NT2/D1 (cell line): Measurements from ENCODE around the gene DIAPH2.

Experiments
- DNase-seq: peaks from one replicate; pipeline ENCODE4 v3.0.0-alpha.2; 2011; ENCODE audit warnings: low read depth, low spot score
- H3K27me3 ChIP-seq: 2 replicates; pipeline ENCODE4 v1.6.0; 2011; ENCODE audit warnings: mild to moderate bottlenecking; ENCODE audit not compliant: insufficient read length, insufficient read depth
- H3K36me3 ChIP-seq: 2 replicates; pipeline ENCODE4 v1.6.1; 2011; ENCODE audit warnings: mild to moderate bottlenecking, low read length, mixed read lengths; ENCODE audit not compliant: insufficient read depth, insufficient read length
- H3K4me1 ChIP-seq: 2 replicates; pipeline ENCODE4 v1.5.1; 2011; ENCODE audit not compliant: insufficient read depth, insufficient read length
- H3K4me3 ChIP-seq: 2 replicates; pipeline ENCODE4 v1.5.1; 2011; ENCODE audit warnings: low read depth; ENCODE audit not compliant: insufficient read length
- H3K9ac ChIP-seq: 2 replicates; pipeline ENCODE4 v1.6.0; 2011; ENCODE audit warnings: low read depth; ENCODE audit not compliant: insufficient read length
- H3K9me3 ChIP-seq: 2 replicates; pipeline ENCODE4 v1.5.1; 2011; ENCODE audit warnings: mild to moderate bottlenecking, low read length; ENCODE audit not compliant: insufficient read depth
- SUZ12 ChIP-seq: IDR thresholded peaks from 2 replicates; pipeline ENCODE4 v1.6.1; 2011; ENCODE audit not compliant: insufficient read length, insufficient read depth; ENCODE audit errors: extremely low read depth
- YY1 ChIP-seq: IDR thresholded peaks from 2 replicates; pipeline ENCODE4 v1.6.1; 2011; ENCODE audit not compliant: insufficient read length, insufficient read depth
- ZNF274 ChIP-seq: IDR thresholded peaks from 2 replicates; pipeline ENCODE4 v1.6.1; 2011; ENCODE audit warnings: mild to moderate bottlenecking, low read depth, low read length

Gene DIAPH2

GRCh38 chrX:96684339-96685209, at the start of gene DIAPH2:
Gene DIAPH2 (plus strand): TSS chrX:96684842.
- Histone ChIP-seq H3K27me3 (no peaks in the 10 kb centered on the region), H3K36me3 (no peaks in the 10 kb centered on the region), H3K9me3 (no peaks in the 10 kb centered on the region), H3K9ac (peak within 1 kb of the TSS; percentile 74), H3K4me1 (no peaks in the 10 kb centered on the region), H3K4me3 (peak within 1 kb of the TSS; percentile 72)
- peak; percentile 60 for DNase-seq
- TF ChIP-seq SUZ12 (no peak), ZNF274 (no peak), YY1 (no peak)

DNA sequence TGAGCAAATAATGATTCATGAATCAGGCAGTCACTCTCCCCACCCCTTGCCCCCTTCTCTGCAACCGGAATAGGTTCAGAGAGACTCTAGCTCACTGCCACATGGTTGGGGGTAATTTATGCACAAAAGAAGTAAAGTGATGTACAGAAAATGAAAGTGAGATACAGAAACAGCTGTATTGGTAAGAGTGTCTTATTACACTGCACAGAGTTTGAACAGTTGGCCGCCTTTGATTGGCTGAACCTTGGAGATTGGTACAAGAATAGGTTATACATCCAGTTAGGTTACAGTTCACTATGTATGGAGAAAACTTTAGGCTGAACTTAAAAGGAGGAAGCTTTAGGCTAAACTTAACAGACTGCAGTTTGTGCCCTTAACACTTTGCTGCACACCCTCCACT, 34.6 kb upstream of the DIAPH2 start:
- no peaks in the 10 kb centered on the region for H3K9me3 ChIP-seq
- H3K9ac ChIP-seq: no peak overlapping the region
- H3K27me3 ChIP-seq: no peaks in the 10 kb centered on the region
- H3K36me3 ChIP-seq: no peaks in the 10 kb centered on the region
- no peak for DNase-seq
- TF ChIP-seq ZNF274 (no peak), SUZ12 (no peak), YY1 (no peak)
- no peak overlapping the region for H3K4me3 ChIP-seq
- no peaks in the 10 kb centered on the region for H3K4me1 ChIP-seq

DNA sequence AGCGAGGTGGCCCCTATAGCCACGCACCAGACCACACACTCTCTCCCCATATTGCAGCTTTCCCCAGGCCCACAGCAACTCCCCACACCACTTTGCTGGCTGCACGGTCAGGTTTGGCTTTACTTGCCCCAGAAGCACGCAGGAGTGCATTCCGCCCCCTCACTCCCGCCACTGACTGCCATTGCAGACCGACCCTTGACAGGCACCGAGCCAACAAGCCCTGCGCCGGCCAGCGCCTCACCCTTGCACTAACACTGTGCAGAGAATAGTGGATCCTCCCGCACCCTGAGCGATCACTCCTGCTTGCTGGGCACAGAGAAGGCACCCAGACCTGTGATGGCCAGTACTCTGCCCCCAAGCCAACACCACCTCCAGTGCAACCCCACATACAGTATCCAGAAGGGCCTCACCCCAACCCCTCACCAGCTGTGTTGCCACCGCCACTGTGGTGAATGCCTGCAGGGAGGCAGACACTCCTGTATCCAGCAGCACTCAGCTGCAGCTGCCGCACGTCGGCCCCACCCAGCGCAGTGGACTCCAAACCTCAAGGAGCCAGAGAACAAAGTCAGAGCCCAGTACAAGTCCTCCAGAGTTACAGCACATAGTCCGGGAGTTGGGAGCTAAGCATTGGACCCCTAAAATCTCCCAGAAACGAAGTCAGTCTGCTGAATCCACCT, 28.6 kb upstream of the DIAPH2 start:
- DNase-seq: no peak
- H3K9me3 ChIP-seq: no peaks in the 10 kb centered on the region
- no peaks in the 10 kb centered on the region for H3K4me1 ChIP-seq
- TF ChIP-seq ZNF274 (no peak), YY1 (no peak), SUZ12 (no peak)
- no peaks in the 10 kb centered on the region for H3K27me3 ChIP-seq
- H3K4me3 ChIP-seq: no peak overlapping the region
- no peak overlapping the region for H3K9ac ChIP-seq
- H3K36me3 ChIP-seq: no peaks in the 10 kb centered on the region

DNA sequence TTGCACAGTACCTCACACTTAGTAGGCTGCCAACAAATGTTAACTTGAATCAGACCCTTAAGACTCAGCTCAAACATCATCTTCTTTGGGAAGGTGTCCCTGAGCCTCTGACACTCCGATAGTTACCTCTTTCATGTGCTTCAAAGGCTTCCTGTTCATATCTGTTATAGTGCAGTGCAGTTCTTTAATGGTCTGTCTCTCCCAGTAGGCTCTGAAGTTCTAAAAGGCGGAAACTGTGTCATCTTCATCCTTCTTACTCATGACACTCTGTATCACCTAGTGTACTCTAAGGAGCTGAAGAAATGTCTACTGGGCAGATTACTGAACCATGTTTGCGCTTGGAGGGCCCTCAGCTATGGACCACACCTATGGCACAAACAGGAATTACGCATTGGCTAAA, 2.1 kb upstream of the DIAPH2 start:
- Histone ChIP-seq H3K4me1 (no peaks in the 10 kb centered on the region), H3K27me3 (no peaks in the 10 kb centered on the region), H3K9ac (no peak overlapping the region), H3K9me3 (no peaks in the 10 kb centered on the region), H3K4me3 (no peak overlapping the region), H3K36me3 (no peaks in the 10 kb centered on the region)
- DNase-seq: no peak
- TF ChIP-seq YY1 (no peak), ZNF274 (no peak), SUZ12 (no peak)

DNA sequence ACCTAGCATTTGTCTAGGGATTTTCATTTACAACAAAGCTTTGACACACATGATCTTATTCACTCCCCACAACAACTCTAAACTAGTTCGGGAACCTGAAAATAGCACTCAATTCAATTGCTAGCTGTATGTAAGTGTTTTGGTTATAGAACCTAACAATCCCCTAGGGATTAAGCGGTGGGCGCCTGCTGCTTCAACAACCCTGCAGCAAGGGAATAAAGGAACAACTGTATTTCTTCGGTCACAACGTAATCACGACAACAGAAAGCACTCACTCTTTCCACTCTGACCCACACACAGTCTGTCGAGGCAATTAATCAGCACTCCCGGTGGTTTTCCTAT, 674 bp upstream of the DIAPH2 start:
- Histone ChIP-seq H3K27me3 (no peaks in the 10 kb centered on the region), H3K9ac (no peak overlapping the region), H3K36me3 (no peaks in the 10 kb centered on the region), H3K4me1 (no peaks in the 10 kb centered on the region), H3K9me3 (no peaks in the 10 kb centered on the region), H3K4me3 (peak overlapping the region; percentile 72)
- DNase-seq: no peak
- no peak for TF ChIP-seq YY1
- no peak for TF ChIP-seq SUZ12
- TF ChIP-seq ZNF274: no peak

DNA sequence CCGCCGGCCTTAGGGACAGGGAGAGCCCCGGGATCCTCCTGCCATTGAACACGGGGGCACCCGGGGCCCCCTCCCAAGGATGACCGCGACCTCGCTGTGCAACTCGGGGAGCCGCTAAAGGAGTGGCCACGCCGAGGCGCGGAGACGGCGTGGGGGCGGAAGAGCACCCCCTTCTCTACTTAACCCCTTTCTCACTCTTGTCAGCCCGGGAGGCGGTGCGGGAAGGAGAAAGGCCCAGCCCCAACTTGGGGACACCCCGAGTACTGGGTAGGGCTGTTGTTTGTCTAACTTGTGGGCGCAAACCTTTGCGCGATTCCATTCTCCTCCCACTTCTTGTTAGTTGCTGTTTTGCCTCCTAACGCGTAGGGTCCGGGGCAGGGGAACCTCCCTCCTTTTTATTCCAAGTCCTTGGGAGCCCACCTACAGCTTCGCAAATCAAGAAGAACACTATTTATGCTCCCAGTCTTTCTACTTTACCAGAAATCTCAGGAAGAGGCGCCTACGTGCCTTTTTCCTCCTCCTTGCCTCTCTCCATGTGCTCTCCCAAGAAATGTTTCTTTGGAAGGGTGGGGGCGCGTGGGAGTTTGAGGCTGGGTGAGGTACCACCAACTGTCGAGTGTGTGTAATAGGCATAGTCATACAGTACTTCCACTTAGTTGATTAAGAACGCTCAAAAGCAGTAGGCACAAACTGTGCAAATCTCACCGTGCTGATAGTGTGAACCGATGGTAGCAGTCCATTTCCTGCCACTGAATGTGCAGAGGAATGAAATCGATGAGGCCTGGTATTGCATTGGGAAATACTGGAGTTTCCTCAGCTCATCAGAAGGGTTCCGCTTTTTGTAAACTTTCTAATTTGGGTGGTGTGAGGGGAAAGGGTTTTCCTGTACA, 813 bp downstream of the DIAPH2 start:
- Histone ChIP-seq H3K4me3 (peak overlapping the region; percentile 72), H3K27me3 (no peaks in the 10 kb centered on the region), H3K36me3 (no peaks in the 10 kb centered on the region), H3K9me3 (no peaks in the 10 kb centered on the region), H3K4me1 (no peaks in the 10 kb centered on the region), H3K9ac (peak overlapping the region; percentile 74)
- TF ChIP-seq ZNF274 (no peak), SUZ12 (no peak), YY1 (no peak)
- no peak for DNase-seq

DNA sequence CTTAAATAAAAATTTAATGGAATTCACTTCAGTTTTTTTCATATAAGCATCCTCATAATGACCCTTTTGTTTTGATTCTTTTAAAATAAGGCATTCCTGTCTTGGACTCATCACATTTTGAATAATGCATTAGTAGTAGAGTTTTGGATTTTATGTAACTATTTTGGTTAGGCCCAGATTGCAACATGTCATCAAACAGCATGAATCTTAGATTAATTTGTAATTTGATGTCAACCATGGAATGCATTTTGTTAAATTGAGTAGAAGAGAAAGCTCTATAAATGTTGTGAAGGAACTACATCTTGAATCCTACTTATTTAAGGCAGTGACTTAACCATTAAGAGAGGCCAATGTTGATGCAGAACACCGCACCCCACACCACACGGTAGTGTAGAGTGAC, 3.1 kb downstream of the DIAPH2 start:
- no peaks in the 10 kb centered on the region for H3K36me3 ChIP-seq
- no peaks in the 10 kb centered on the region for H3K4me1 ChIP-seq
- no peaks in the 10 kb centered on the region for H3K27me3 ChIP-seq
- no peak for DNase-seq
- TF ChIP-seq SUZ12 (no peak), ZNF274 (no peak), YY1 (no peak)
- H3K9ac ChIP-seq: no peak overlapping the region
- H3K4me3 ChIP-seq: no peak overlapping the region
- no peaks in the 10 kb centered on the region for H3K9me3 ChIP-seq
